ENCODE results near the gene VPS29.
A peak's percentile ranks its signal among the peaks of the same experiment; 100 is the strongest.
"Not testable (repeated sequence)": the region's sequence is repeated elsewhere in the genome, so short reads cannot be mapped to it uniquely, and the experiment has no call there.

VPS29 gene

GRCh38 chr12:110520876-110521712, 19.2 kb upstream of the VPS29 start:
- DNase-seq (ENCODE audit: low read depth), result not testable (repeated sequence)

- not testable (repeated sequence) for DNase-seq (ENCODE audit: low read depth)
Observed at GRCh38 chr12:110518014-110518413, 16.1 kb upstream of the VPS29 start.

- no peak for DNase-seq (ENCODE audit: low read depth)
Observed at GRCh38 chr12:110516995-110517394, 15.1 kb upstream of the VPS29 start.

DNA sequence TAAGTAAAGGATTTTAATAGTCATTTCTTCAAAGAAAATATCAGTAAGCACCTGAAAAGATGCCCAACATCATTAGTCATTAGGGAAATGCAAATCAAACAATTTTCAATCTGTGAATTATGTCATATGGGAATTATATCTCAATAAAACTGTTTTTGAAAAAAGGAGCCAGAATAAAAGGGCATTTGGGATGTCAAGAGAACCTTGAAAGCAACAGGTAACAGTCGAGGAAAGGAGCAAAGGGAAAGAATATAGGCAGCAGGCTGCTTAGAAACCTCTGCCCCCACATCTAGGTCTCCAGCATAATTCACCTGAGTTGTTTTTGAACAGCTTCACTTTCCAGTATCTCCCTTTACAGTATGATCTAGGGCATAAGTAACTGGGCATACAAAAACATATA, 12.5 kb upstream of the VPS29 start:
- DNase-seq (ENCODE audit: low read depth), result no peak

- no peak for DNase-seq (ENCODE audit: low read depth)
Observed at GRCh38 chr12:110513842-110514241, 11.9 kb upstream of the VPS29 start.

- no peak for DNase-seq (ENCODE audit: low read depth)
Observed at GRCh38 chr12:110508071-110508586, 6.2 kb upstream of the VPS29 start.

GRCh38 chr12:110505332-110505731, 3.4 kb upstream of the VPS29 start:
- DNase-seq (ENCODE audit: low read depth), result no peak

GRCh38 chr12:110503432-110503831, 1.5 kb upstream of the VPS29 start:
- DNase-seq (ENCODE audit: low read depth), result no peak

GRCh38 chr12:110501399-110501751, 536 bp downstream of the VPS29 start:
- peak; percentile 6 for DNase-seq (ENCODE audit: low read depth)

DNA sequence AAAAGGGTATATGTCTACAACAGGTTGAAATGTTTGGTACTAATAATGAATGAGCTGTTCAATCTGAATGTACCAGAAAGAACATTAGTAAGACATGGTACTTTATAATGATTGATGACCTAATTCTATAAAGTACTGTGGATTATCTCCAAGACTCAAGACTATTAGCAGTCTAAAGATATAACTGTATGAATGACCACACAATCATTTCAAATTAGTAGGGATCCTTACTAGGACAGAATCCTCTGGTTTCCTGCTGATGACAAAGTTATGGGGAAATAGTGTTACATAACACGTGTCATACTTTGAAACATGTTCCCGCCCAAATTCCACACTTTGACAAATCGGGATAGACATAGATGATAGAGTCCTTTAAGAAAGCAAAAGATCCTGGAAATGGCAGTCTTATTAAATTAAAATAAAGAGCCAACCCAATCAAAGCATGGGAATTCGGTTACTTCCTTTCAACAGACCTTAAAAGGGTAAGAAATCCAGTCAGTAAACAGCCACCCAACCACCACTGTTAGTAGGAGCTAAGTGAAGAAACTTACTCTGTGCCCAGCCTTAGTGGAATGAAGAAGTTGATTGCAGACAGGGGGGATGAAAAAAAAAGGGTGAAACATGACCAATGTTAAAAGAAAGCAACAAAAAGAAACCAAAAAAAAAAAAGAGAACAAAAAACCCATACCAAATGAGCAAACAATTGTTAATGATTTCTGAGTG, 2.8 kb downstream of the VPS29 start:
- DNase-seq (ENCODE audit: low read depth), result peak; percentile 18

DNA sequence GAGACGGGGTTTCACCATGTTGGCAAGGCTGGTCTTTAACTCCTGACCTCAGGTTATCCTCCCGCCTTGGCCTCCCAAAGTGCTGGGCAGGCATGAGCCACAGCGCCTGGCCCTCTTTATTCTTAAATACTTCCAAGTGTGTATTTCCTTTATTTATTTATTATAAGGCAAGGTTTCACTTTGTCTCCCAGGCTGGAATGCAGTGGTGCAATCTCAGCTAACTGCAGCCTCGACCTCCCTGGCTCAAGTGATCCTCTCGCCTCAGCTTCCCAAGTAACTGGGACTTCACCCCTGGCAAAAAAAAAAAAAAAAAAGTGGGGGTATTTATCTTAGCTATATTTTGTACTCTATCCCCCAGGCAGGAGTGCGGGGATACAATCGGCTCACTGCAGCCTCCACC, 26.5 kb downstream of the VPS29 start:
- peak; percentile 42 for DNase-seq (ENCODE audit: low read depth)

GRCh38 chr12:110468214-110469048, 33.5 kb downstream of the VPS29 start, which contains the start of the genes FAM216A and GPN3:
Gene FAM216A, plus strand, starts transcription at chr12:110468845. Its CDS starts 31 bp downstream, at chr12:110468876.
Gene GPN3, minus strand, starts transcription at chr12:110468257. Its CDS starts 54 bp downstream, at chr12:110468203.
- DNase-seq (ENCODE audit: low read depth), result peak; percentile 97

DNA sequence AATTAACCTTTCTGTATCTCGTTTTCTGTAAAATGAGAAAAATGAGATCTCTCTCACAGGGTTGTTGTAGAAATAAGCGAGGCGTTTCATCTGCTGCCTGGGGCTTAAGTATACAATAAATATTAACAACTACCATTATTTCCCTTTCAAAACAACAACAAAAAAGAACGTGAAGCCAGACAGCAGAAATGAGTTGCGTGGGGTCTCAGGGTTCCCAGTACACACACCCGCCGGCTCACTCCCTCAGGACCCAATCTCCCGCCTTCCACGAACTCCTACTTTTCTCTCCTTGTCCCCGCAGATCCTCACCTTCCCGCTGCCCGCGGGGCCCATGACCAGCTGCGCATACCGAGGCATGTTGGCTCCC, 34.1 kb downstream of the VPS29 start:
- DNase-seq (ENCODE audit: low read depth), result no peak

DNA sequence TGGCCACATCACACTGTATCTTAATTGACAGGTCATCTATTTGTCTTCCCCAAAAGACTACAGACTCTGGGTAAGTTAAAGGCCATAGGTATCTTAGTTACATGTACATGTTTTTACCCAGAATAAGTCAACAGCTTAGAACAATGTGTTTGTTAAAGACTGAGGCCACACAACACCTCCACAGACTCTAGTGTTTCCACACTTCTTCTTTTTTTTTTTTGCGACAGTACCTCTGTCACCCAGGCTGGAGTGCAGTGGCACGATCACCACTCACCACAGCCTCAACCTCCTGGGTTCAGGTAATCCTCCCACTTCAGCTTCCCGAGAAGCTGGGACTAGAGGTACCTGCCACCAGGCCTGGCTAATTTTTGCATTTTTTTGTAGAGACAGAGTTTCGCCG, 35.1 kb downstream of the VPS29 start:
- DNase-seq (ENCODE audit: low read depth), result no peak

GRCh38 chr12:110465765-110466164, 36.1 kb downstream of the VPS29 start:
- DNase-seq (ENCODE audit: low read depth), result not testable (repeated sequence)

DNA sequence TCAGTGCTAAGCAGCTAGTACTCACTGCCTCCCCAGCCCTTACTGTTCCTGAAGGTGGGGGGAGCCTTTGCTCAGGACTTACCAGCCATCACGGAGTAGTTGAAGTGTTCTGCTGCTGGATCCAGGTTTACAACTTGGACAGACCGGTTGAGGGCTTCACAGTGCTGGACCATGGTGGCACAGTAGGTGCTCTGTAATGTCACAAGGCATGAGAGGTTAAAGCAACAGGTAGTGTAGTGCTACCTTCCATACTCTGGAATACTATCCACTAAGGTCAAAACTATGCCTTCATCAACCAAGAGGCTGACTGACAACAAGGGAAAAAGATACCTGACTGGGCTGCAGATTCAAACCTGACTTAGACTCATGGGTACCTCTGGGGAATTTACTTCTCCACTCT, 36.9 kb downstream of the VPS29 start:
- no peak for DNase-seq (ENCODE audit: low read depth)

- DNase-seq (ENCODE audit: low read depth), result not testable (repeated sequence)
Observed at GRCh38 chr12:110461189-110461588, 40.7 kb downstream of the VPS29 start.

DNA sequence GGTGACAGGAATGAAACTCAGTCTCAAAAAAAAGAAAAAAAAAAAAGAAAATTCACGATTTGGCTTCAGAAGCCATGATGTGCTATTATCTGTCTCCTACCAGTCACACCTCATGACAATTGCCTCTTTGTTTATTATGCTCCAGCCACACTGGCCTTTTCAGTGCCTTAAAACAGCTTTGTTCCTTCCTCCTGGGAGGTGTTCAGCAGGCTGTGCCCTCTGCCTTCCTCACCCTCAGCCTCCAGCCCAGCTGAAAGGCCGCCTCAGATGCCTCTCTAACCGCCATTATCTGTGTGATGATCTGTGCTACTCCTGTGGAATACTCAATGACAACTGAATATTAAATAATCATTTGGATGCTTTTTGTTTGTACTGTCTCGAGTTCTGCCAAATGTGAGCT, 43.2 kb downstream of the VPS29 start:
- DNase-seq (ENCODE audit: low read depth), result no peak

GRCh38 chr12:110453569-110454296, 48.2 kb downstream of the VPS29 start:
- DNase-seq (ENCODE audit: low read depth), result no peak

GRCh38 chr12:110451263-110451662, 50.6 kb downstream of the VPS29 start:
- no peak for DNase-seq (ENCODE audit: low read depth)

DNA sequence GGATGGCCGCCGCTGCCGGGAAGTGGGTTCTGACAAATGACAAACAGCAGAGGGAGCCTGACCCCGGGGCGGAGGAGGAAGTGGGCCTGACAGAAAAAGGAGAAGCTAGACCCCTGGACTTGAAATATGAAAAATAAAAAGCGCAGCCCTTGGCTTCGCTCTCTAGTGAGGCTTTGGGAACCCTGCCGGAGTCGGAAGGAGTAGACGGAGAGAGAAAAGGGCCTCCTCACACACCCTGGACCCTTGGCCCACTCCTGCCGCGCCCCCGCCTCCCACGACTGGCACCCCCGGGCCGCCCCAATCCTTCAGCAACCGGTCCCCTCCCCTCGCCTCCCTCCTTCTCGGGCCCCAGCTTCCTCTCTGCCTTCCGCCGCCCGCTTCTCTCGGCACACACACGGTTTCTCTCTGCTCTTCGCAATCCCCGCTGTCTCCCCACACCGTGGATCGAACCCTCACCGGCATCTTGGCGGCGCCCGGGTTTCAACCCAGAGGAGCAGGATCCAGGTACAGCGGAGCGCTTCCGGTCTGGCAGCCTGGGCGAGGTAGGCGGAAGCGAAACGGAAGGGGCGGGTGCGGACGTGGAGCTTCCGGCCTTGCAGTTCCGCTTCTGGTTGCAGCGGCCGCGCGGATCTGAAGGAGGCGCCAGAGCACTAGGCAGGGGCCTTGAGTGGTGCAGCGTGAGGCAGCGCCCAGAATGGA, 52.0 kb downstream of the VPS29 start, which contains the start of gene ARPC3:
TSS of gene ARPC3 (minus strand) at position 539 of the 699 bp plus-strand sequence. CDS start at position 462, 77 bp downstream.
- DNase-seq (ENCODE audit: low read depth), result peak; percentile 96

Measured in fibroblast of gingiva (primary cell).